ENCODE data around the gene ANXA3.
"Not testable (repeated sequence)": the region's sequence is repeated elsewhere in the genome, so short reads cannot be mapped to it uniquely, and the experiment has no call there.

The ANXA3 gene

DNA sequence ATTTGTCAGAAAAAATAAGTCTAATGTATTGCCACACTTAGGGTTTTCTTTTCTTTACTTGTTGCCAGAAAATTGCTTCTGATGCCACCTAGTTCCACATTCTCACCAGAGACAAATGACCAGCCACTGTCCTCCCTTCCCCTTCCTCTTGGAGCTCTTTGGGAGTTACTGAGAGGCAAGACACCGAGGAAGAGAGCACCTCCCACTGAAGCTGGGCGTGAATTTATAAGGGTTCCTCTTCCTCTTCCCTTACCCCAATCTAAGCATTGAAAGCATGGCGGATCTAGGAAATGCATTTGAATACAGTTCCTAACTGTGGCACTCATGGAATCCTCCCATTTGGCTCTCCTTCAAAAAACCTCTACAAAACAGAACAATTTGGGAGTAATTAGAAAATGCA, 30.0 kb downstream of the ANXA3 start:
- DNase-seq: no peak

DNA sequence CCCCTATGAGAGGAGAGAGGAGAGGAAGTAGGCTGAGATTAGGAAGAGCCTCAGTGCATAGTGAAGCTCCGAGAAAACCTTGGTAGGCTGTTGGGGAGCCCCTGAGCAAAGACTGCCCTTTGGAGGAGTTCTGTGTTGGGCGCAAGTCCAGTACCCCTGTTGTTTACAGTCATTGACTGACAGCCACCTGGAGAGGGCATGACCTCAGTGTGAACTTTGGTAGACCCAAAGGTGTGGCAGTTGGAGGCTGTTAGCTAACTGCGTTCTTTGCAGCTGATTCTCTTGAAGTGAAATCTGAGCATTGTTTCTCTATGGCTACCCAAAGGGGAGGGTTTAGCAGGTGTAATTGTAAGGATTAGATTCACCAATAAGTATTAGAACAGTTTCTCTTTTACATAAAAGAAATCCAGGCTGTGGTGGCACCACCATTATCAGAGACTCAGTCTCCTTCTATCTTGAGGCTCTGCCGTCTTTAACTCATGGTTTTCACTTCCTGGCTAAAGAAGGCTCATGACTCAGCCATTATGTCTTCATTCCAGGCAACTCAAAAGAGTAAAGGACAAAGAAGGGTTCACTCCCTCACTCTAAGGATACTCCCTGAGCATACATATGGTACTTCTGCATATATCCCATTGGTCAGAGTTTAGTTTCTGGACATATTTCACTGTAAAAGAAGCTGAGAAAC, 33.4 kb downstream of the ANXA3 start:
- DNase-seq: no peak

DNA sequence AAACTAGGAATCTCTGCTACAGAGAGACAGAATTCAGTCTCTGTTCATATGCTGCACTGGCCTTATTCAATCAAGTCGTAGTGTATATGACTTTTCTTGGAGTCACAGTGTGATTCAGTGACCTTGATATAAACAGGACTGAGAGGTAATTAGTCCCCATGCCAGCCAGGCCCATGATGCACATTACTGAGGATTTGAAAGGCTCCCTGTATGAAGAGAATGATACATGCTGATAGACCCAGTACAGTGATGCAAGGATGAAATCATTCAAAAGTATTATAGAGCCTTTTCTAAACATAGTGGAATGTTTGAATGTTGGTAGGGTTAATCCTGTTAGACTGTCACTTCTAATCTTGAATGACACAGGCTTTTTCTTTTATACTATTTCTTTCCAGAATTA, 34.1 kb downstream of the ANXA3 start:
- DNase-seq: no peak

DNA sequence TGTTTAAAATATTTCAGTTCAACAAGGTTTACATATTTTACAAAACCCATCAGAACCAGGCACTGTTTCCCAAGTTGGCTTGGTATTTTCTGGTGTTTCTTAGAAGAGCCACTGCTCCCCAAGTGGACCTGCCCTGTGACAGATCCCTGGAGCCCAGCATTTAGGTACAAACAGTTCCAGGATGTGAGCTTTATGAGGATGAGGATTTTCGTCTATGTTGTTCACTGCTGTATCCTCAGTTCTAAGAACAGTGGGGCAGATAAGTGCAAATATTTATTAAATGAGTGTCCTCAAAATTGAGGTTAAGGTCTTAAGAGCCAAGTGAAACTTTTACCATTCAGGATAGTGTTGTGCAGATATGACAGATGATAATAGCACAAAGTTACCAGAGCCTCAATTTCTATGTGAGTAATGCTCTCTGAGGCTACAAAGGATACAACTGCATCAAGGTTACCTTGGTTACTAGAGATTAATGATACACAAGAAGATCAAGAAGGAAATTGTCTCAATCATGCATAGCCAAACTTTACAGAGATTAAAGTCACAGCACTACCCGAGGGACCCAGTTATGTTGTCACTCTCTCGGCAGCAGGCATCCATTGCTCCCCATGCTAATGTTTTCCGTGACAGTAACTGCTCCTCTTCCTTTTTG, 37.5 kb downstream of the ANXA3 start:
- DNase-seq: no peak

DNA sequence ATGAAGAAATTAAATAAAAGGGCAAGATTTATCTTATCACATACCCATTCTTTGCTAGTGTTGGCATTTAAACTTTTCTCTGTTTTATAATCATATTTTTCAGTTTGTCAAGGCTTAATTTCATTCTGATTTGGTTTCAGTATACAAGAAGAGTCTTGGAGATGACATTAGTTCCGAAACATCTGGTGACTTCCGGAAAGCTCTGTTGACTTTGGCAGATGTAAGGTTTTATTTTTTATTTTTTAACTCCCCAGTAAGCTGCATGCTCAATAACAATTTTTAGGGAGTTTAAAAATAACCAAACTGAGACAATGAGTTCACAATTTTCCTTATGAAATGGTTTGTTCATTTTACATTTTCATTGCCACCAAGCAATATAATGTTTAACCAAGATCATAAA, 39.8 kb downstream of the ANXA3 start:
- DNase-seq: no peak

DNA sequence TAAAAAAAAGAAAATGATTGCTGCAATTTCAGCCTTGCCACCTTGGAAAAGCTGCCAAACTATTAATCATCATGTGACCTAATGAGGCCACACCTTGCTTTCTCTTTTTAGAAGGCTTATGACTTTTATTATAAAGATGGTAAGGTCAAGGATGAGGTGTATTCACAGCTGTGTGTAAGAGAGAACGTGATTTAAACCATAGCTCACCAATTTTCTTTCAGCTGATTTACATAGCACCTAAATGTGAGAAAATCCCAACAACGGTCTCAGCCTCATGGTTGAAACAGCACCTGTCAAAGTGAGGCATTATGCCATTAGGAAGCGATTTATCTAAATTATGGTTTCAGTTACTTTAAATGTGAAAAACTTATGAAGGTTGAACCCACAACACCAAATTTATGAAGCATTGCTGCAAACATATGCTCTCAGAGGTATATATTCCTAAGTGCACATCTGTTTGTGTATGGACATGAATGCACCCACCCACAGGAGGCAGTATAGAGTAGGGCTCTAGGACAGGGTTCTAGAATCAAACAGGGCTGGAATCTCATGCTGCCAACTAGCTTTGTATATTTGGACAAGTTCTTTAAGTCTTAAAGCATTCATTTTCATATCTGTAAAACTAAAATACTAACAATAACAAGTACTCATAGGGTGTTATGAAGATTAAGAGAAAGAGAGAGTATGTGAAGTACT, 40.7 kb downstream of the ANXA3 start:
- peak; percentile 36 for DNase-seq

DNA sequence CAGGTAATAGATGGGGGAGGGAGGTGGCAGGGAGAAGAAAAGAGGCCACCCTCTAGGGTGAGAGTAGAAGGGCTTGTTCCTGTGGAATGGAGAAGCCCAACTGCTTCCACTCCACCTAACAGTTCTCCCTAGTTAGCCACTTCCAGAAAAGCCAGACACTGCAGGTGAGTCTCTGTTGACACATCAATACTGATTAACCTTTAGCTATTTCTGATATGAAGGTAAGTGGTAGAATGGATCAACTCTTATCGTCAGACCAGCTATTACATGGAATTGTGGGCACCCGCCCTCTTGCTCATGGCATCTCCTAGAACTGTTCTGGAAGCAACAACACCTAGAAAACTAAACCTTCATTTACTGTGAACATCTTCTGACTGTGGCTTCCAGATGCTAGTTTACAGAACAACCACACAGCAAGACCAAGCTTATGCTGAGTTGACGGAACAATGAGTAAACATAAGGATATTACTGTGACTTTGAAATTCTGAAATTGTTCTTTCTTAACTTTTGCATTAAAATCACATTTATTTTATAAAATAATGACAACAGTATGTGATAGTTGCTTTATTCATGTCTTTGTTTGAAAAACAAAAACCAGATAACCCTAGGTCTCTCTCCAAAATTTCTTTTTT, 44.7 kb downstream of the ANXA3 start:
- DNase-seq: no peak

DNA sequence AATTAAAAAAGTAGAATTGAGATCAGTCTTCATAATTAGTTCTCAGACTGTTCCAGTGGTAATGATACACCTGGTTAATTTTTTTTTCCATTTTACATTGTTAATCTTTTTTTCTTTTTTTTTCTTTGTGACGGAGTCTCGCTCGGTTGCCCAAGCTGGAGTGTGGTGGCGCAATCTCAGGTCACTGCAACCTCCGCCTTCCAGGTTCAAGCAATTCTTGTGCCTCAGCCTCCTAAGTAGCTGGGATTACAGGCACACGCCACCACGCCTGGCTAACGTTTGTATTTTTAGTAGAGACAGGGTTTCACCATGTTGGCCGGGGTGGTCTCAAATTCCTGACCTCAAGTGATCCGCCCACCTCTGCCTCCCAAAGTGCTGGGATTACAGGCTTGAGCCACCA, 46.9 kb downstream of the ANXA3 start:
- DNase-seq: not testable (repeated sequence)

DNA sequence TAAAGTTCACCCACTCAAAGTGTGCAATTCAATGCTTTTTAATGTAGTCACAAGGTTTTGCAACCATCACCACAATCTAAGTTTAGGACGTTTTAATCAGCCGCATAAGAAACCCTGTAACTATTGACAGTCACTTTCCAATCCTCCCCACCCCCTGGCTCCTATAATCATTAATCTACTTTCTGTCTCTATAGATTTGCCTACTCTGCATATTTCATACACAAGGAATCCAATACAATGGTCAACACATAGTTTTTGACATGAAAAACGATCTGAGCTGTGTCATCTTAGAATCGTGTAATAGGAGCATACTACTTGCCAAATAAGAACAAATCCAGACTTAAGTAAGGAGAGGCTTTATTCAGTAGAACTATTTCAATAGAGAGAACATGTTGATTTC, 47.6 kb downstream of the ANXA3 start:
- no peak for DNase-seq

DNA sequence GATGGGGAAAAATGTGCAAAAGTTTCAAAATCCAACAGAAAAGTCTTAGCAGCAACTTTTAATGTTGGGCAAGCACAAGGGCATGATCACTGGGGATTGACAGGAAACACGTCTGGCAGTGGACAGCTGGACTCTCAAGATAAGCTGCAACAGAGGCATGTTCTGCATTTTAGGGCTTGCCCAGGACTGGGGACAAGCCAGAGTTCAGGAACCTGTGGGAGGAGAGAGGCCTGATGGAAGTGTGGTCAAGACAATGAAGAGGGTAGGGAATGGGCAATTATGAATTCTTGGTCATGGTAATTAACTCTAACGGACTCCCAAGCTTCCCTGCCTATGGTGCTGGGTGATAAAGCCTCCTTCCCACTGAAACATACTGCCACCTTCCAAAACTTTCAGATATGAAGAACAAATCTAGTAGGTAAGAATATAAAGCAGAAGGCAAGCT, 48.4 kb downstream of the ANXA3 start:
- no peak for DNase-seq

DNA sequence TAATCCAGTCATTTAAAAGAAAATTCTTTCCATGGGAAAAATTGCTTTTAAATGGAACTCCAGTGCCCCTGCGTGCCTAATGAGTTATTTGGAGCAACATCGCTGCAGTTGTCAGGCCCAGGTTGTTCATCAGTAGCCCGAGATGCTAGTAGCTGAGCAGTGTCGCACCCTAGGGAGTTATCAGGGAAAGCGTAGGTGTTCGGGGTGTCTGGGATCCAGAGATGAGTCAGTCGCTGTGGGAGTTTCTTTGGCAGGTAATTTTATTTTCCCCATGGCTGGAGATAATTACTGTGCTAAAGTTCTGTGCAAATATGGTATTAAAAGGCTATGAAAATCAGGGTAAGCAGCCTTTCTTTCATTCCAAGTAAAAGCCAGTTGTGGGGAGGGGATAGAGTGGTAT, 49.4 kb downstream of the ANXA3 start:
- DNase-seq: no peak

DNA sequence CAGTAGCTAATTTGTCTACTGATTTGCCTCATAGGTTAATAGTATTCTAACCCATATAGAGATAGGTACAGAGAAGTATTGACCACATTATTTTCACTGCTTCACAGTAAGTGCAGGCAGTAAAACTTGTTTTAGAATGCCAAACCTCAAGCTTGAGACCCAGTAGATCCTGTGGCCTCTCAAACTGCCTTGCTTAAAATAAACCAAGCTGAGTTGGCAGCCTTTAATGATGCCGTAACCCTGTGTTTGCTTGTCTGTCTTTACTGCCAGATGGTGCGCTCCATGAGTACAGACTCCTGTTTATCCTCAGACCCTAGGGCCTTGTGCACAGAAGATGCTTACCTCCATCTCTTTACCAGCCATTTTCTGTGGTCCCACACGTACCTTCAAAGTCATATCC, 50.8 kb downstream of the ANXA3 start:
- no peak for DNase-seq

DNA sequence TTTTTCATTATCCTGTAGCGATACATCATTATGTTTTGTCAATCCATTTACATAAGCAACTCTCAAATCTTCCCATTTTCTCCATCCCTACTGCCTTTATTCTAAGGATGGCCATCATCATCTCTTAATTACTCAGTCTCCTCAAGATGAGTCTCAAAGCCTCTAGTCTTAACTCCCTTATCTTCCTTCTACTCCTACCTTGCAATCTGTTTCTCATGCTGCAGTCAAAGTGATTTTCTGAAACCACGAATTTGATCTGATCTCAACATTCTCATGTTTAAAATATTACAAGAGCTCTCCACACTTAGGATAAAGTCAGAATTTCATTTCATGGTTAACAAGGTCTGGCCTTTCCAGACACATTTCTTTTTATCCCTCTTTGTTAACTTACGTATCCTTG, 51.8 kb downstream of the ANXA3 start:
- no peak for DNase-seq

DNA sequence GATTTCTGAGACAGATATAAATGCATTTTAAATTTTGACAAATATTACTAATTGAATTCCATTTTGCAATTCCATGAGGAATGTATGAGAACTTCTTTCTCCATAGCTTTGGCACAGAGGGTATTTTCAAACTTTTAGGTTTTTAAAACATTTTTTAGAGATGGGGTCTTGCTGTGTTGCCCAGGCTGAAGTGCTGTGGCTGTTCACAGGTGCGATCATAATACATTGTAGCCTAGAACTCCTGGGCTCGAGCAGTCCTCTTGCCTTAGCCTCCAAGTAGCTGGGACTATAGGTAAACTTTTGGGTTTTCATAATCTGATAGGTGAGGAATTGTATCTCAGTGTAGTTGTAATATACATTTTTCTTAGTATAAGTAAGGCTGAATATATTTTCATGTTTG, 53.4 kb downstream of the ANXA3 start:
- DNase-seq: no peak

DNA sequence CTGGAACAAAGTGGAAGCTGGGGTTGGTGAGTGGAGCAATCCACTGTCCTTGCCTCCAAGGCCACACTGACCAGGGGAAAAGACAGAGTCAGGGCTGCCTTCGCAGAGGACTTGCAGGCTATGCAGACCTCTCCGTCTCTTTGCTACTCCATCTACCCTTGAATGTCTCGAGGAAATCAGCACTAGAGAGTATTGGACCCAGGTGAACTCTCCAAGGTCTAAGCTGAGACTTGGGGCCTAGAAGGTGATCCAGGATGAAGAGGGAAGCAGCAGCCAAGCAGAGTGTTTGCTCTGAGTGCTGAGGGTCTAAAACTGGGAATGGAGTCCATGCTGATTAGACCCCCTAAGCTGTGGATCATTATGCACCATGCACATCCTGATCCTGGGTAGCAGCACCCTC, 54.5 kb downstream of the ANXA3 start:
- DNase-seq: no peak

DNA sequence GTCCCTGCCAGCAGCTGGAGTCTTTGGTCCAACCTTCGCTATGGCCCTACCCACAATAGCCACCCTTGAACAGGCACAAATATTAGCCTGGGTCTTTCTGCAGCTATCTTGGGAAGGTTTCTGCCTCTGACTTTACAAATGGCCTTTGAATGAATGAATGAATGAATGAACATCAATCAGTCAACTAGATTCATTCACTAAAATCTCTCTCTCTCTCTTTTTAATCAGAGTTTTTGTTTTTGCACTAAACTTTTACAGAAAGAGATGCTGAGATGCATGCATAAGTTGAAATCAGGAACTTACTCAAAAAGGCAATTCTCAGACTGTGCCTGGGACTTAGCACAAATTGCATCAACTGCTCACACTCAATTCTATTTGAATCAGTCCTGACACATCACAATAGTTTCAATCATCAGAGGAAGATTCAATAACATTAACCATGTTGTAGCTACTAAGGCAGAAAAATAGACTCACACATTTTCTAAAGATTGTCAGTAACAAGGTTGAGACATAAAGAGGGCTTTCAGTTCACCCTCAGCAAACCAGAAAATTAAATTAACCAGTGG, 55.0 kb downstream of the ANXA3 start:
- no peak for DNase-seq

DNA sequence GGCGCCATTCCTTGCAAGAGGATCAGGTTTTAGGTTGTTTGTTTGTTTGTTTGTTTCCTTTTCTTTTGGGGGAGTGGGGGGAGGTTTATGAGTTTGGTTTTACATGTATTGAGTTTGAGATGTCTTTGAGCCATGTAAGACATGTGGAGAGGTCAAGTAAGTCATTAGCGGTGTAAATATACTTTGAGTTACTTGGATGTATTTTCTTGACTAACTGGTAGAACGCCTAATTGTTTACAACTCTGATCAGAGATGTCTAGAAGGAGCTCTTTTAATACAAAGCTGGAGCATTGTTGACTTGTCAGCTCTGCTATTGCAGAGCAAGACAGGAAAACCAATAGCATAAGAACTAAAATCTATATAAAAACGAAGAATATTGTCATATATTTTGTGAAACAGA, 57.1 kb downstream of the ANXA3 start:
- no peak for DNase-seq

DNA sequence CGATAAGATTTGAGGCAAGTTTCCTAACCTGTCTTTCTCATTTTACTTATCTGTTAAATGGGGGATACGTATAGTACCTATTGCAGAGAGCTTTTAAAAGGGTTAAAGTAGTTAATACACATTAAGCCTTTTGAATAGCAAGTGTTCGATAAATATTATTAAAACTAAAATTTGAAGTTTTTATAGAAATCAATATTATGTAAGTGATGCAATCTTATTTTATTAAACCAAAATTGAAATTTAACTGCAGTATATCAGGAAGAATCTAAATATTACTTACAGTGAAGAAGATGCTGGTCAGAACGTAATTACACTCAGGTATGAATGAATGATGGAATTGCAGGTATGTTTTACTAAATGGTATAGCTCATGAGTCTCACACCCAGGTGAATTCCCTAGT, 58.0 kb downstream of the ANXA3 start:
- DNase-seq: no peak

DNA sequence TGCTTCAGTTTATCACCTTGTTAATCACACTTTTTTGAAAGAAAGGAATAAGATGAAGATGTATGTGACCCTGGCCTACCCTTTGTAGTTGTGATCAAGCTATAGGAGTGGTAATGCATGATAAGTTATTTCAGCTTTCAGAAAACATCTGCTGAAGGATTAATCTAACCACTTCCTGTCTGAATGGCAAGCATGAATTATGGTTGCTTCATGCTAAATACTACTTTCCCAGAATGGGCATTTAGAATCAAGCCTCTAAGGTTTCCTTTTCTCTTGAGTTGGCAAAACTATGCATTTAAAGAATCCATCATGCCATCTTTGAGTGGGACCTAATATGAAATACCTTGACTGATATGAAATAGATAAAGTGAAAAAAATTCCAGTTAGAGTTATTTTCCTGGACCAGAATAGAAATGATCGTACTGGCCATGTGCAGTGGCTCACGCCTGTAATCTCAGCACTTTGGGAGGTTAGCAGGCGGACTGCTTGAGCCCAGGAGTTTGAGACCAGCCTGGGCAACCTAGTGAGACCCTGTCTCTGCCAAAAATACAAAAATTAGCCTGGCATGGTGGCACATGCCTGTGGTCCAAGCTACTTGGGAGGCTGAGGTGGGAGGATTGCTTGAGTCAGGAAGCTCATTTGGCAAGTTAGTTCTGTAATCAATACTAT, 59.1 kb downstream of the ANXA3 start:
- DNase-seq: no peak

DNA sequence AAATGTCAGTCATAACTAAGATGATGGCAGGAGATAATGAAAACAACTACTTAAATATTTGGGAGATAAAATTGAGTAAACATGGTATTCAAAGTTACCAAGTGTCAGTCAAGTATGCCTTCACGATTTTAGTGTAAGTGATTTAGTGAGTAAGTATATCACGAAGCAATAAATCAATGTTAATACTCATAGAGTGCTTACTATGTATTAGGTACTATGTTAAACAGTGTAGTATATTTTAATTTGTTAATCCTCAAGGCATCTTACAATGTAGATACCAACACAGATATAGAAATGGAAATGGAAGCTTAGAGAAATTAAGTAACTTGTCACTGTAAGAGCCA, 59.6 kb downstream of the ANXA3 start:
- DNase-seq: no peak

DNA sequence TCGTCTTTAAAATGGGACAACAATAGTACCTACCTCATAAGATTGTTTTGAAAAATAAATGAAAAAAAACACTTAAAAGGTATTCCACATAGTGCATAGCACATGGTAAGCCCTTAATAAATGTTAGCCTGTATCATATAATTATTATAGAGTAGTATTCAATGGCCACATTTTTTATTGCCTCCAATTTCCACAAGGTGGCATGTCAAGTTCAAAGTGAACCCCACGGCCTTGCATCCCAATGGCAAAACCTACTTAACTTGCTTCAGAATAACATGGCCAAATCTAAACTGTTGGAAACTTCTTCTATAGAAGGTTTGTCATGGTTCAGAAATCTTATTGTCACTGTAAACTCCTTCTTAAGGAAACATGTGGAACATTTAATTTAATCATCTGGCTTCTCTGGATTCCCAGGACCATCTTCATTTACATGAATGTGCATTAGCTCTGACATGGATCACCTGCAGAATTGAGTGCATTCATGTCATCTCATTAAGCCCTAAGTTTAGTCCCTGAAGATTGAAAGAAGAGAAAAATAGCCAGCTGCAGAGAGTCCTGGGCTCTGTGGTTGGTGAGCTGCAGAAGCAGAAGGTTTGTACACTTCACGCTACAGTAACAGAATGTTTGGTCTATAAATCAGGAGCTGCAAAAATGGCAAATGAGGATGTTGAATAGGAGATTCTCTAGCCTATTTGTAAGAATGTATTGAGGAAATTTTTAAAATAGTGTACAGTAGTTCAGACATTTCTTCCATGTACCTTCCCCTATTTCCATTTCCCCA, 61.0 kb downstream of the ANXA3 start:
- peak; percentile 45 for DNase-seq
